Activated T-cell treated with anti-CD3 and anti-CD28 coated beads, Interleukin-2, amount 50 U/mL, for 24 hours (primary cell): ENCODE results near the gene HSPA9.

Source experiments
- DNase-seq: peaks from one replicate; pipeline ENCODE4 v3.0.0-alpha.2; 2020
- H3K27ac Mint-ChIP-seq: 2 replicates; pipeline ENCODE4 v1.8.0; 2020; ENCODE audit warnings: mild to moderate bottlenecking, mixed read lengths
- H3K27me3 Mint-ChIP-seq: 2 replicates; pipeline ENCODE4 v1.8.0; 2020; ENCODE audit warnings: mixed read lengths
- H3K36me3 Mint-ChIP-seq: 2 replicates; pipeline ENCODE4 v1.8.0; 2020; ENCODE audit warnings: low read depth, mixed read lengths
- H3K4me1 Mint-ChIP-seq: 2 replicates; pipeline ENCODE4 v1.8.0; 2020; ENCODE audit warnings: low read depth, mixed read lengths
- H3K4me3 Mint-ChIP-seq: 2 replicates; pipeline ENCODE4 v1.8.0; 2020; ENCODE audit warnings: mild to moderate bottlenecking, moderate library complexity, mixed read lengths
- H3K9me3 Mint-ChIP-seq: 2 replicates; pipeline ENCODE4 v1.8.0; 2020; ENCODE audit warnings: mixed read lengths

Gene HSPA9

DNA sequence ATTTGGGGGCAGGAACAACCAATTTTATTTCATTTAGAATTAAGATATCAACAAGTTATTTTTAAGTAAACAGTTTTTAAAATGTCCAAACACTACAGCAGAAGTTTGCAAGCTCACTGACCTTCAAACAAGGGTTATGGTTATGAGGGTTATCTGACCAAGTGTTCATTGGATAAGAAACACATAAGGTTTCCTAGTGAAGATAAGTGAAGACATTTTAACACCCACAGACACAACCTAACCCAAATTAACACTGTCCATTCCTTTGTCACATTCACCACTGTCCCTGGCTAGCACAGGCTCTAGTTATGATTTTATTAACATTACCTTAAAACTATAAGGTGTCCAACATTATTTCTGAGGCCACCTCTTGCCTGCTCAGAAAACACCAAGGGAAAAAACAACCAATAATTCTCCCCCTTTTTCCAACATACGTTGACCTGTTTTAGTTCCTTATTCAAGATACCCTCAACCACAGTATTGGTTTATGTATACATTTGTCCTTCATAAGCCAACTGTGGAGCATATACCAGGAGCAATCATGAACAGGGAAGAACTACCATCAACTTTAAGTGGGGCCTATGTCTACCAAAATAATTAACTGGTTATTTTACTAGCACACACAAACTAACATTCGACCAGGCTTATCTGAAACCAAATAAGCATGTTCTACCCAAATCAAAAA is 36.1 kb downstream of the HSPA9 start:
- peaks cover 63% of the 10 kb centered on the region for H3K4me1 Mint-ChIP-seq
- H3K4me3 Mint-ChIP-seq = peak overlapping the region; percentile 15

DNA sequence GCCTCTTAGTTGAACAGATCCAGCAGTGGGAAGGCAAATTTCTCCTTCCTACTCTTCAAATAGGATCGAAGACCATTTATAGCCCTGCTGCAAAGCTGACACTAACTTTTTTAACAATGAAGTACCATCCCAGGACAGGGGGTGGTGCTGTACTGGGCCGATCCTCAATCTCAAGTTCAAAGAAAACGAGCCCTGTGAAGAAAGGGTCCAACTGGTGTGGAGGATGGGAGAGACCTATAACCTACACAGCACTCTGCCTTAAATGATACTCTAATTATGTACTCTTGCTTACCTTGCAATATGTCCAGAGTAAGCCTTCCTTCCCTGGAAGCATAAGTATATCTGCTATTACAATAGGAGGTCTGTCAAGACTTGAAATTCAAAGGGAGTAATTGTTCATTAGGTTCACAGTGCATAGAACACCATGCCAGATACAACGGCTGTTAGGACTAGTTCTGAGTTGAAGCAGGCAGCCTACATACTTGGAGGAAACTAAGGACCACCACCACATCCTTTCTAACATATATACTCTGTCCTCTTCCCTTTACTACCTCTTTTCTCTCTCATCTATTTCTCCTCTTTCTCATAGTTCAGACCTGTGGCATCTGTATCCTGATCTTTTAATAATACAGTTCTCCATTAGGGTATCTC is 38.4 kb downstream of the HSPA9 start:
- peaks cover 77% of the 10 kb centered on the region for H3K4me1 Mint-ChIP-seq
- H3K27me3 Mint-ChIP-seq = no peaks in the 10 kb centered on the region
- H3K27ac Mint-ChIP-seq = peak overlapping the region; percentile 67
- DNase-seq = no peak
- H3K36me3 Mint-ChIP-seq = peaks cover 90% of the 10 kb centered on the region
- no peak overlapping the region for H3K4me3 Mint-ChIP-seq
- H3K9me3 Mint-ChIP-seq = no peaks in the 10 kb centered on the region

More for the DNA sequence above, 36.1 kb downstream of the HSPA9 start:
- no peak for DNase-seq
- H3K27me3 Mint-ChIP-seq = no peaks in the 10 kb centered on the region
- H3K27ac Mint-ChIP-seq = peak overlapping the region; percentile 64
- H3K9me3 Mint-ChIP-seq = no peaks in the 10 kb centered on the region
- peaks cover 88% of the 10 kb centered on the region for H3K36me3 Mint-ChIP-seq

DNA sequence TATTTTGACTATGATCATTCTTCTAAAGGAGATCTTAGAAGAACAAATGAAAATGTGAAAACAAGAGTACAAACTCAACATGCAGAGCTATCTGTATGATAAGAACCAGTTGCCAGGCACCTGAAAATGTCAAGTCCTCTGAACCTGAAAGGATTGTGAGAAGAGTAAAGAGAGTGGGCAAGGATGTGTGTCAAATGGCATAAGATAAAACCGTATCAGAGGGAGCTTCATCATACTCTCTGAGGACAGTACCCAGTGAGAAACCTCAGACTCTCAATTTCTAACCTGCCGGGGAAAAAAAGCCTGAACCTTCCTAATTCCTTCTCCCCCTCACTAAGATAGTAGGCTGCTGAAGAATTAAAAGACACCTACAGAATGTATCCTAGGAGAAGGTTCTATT is 39.0 kb downstream of the HSPA9 start:
- H3K4me1 Mint-ChIP-seq = peaks cover 76% of the 10 kb centered on the region
- no peak overlapping the region for H3K4me3 Mint-ChIP-seq
- H3K27me3 Mint-ChIP-seq = no peaks in the 10 kb centered on the region

DNA sequence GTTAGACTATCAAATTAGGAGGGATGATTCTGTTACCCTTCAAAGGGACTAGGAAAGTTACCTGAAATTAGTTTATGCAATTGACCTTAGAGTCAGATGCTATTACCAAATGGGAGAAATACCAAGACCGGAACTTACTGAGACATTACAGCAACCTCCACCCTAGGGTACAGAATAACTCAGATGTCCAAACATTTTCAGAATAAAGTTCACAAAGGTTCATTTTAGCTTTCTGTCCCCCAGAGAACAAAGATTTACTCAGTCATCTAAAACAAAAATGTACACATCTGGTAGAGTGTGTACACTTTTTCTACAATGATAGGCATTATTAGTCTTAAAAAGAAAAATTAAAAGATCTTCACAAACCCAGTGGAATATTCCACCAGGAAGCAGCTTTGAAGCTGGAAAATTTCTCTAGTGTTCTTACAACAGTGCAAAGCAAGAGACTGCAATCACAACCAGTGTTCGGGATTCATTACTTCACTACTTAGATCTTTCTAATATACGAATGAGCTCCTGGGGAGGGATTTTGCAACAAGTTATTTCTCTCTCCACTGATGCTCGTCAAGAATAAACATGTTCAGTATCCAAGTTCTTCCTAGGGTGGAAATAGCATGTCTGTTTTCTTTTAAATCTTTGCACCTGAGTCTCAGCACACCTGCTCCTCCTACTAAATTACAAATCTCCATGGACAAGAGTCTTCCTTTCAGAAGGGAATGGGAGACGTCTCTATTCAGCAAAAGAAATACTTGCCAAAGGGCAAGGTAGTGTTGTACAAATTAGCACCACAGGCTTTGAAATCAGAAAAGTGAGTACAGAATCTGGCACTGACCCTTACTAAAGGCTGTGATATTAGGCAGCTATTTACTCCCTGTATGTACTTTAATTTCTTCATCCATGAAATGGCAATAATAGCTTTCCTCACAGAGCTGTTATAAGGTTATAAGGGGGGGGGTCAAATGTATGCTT is 40.9 kb downstream of the HSPA9 start:
- peaks cover 89% of the 10 kb centered on the region for H3K36me3 Mint-ChIP-seq
- H3K4me3 Mint-ChIP-seq = no peak overlapping the region
- peak overlapping the region; percentile 61 for H3K27ac Mint-ChIP-seq
- peaks cover 70% of the 10 kb centered on the region for H3K4me1 Mint-ChIP-seq
- H3K9me3 Mint-ChIP-seq = no peaks in the 10 kb centered on the region
- no peaks in the 10 kb centered on the region for H3K27me3 Mint-ChIP-seq
- no peak for DNase-seq

More for the DNA sequence above, 39.0 kb downstream of the HSPA9 start:
- Mint-ChIP-seq H3K9me3 (no peaks in the 10 kb centered on the region), H3K27ac (peak overlapping the region; percentile 61), H3K36me3 (peaks cover 89% of the 10 kb centered on the region)
- no peak for DNase-seq

DNA sequence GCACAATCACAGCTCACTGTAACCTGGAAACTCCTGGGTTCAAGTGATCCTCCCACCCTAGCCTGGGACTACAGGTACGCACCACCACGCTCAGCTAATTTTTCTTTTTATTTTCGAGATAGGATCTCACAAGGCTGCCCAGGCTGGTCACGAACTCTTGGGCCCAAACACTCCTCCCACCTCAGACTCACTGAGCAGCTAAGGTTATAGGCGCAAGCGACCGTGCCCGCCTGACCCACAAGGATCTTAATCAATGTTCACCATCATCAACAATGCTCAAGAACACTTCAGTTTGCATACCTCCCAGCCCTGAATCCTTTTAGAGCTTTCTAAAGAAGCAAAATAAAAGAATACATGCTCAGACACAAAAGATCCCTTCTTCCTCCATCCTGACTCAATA is 45.4 kb downstream of the HSPA9 start:
- H3K27ac Mint-ChIP-seq = peak overlapping the region; percentile 37
- peaks cover 94% of the 10 kb centered on the region for H3K36me3 Mint-ChIP-seq
- H3K9me3 Mint-ChIP-seq = no peaks in the 10 kb centered on the region
- no peak for DNase-seq
- H3K4me3 Mint-ChIP-seq = no peak overlapping the region
- H3K4me1 Mint-ChIP-seq = peaks cover 72% of the 10 kb centered on the region
- H3K27me3 Mint-ChIP-seq = no peaks in the 10 kb centered on the region

DNA sequence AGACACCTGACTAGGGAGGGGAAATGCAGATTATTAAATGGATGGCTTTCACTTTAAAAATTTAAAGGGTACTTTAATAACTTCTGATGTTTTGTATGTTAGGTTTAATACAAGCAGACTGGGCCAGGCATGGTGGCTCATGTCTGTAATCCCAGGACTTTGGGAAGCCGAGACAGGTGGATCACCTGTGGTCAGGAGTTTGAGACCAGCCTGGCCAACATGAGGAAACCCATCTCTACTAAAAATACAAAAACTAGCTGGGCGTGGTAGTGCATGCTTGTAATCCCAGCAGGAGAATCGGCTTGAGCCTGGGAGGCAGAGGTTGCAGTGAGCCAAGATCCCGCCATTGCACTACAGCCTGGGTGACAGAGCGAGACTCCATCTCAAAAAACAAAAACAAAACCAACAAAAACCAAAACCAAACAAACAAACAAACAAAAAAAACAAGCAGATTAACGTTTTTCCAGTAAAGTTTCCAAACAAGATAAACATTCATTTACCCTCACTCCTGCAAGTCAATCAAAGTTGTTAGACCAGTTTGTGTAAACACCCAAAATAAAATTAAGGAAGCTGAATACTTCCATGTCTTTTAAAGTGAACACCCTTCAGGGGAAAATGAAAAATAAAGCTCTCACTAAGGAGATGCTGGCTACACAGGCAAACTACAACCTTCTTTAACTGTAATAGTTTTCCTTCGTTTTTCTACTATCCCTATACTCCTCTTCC is 46.3 kb downstream of the HSPA9 start:
- Mint-ChIP-seq H3K27me3 (no peaks in the 10 kb centered on the region), H3K9me3 (no peaks in the 10 kb centered on the region), H3K4me1 (peaks cover 65% of the 10 kb centered on the region), H3K27ac (no peak overlapping the region), H3K4me3 (no peak overlapping the region), H3K36me3 (peaks cover 92% of the 10 kb centered on the region)
- DNase-seq = no peak

DNA sequence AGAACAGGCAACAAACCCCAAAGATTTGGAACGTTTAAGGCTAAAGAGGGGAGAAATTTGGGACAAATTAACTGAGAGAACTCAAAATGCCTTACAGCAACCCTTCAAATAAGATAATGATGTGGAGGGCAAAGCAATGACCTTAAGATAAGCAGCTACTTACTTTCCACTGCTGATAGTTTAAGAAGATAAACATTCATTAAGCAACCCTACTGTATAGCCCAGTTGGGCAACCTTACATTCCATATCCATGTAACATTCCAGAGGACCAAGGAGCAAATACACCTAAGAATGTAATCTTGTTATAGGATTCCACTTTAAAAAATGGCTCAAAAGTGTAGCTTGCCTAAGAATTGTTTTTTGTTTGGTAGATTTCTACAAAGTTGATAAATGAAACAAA is 47.0 kb downstream of the HSPA9 start:
- H3K36me3 Mint-ChIP-seq = peaks cover 92% of the 10 kb centered on the region
- no peak overlapping the region for H3K4me3 Mint-ChIP-seq
- no peak overlapping the region for H3K27ac Mint-ChIP-seq
- H3K9me3 Mint-ChIP-seq = no peaks in the 10 kb centered on the region
- no peak for DNase-seq
- no peaks in the 10 kb centered on the region for H3K27me3 Mint-ChIP-seq
- H3K4me1 Mint-ChIP-seq = peaks cover 62% of the 10 kb centered on the region

DNA sequence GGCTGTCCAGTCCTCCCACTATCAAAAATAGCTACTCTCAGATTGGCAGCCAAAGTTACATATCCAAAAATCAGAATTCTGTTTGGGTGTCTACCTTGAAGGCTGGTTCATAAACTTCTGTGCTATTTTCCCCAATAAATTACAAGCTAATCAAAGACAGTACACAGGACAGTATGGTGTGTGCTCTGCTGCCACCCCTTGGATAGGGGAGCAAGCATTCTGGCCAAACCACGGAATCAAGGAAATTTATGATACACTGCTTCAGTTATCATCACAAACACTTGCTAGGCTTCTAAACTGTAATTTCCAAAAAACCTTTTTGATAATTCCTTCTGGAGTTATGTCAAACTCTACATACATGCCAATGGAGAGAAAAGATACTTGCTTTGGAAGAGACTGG is 48.0 kb downstream of the HSPA9 start:
- H3K27ac Mint-ChIP-seq = peak overlapping the region; percentile 54
- H3K27me3 Mint-ChIP-seq = no peaks in the 10 kb centered on the region
- H3K9me3 Mint-ChIP-seq = no peaks in the 10 kb centered on the region
- H3K4me3 Mint-ChIP-seq = no peak overlapping the region
- H3K36me3 Mint-ChIP-seq = peaks cover 92% of the 10 kb centered on the region
- H3K4me1 Mint-ChIP-seq = peaks cover 54% of the 10 kb centered on the region
- no peak for DNase-seq

DNA sequence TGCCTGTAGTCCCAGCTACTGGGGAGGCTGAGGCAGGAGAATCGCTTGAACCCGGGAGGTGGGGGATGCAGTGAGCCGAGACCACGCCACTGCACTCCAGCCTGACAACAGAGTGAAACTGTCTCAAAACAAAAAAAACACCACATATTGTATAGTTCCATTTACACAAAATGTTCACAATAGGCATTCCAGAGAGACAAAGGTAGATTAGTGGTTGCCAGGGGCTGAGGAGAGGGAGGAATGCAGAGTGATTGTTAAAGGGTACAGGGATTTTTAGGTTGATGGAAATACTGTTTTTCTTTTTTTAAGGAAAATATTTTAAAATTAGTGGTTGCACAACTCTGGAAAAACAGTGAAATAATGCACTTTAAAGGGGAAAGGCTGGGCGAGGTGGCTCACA is 51.8 kb downstream of the HSPA9 start:
- H3K4me3 Mint-ChIP-seq = no peak overlapping the region
- H3K9me3 Mint-ChIP-seq = no peaks in the 10 kb centered on the region
- peaks cover 40% of the 10 kb centered on the region for H3K4me1 Mint-ChIP-seq
- peaks cover 86% of the 10 kb centered on the region for H3K36me3 Mint-ChIP-seq
- DNase-seq = no peak
- H3K27ac Mint-ChIP-seq = no peak overlapping the region
- H3K27me3 Mint-ChIP-seq = no peaks in the 10 kb centered on the region

DNA sequence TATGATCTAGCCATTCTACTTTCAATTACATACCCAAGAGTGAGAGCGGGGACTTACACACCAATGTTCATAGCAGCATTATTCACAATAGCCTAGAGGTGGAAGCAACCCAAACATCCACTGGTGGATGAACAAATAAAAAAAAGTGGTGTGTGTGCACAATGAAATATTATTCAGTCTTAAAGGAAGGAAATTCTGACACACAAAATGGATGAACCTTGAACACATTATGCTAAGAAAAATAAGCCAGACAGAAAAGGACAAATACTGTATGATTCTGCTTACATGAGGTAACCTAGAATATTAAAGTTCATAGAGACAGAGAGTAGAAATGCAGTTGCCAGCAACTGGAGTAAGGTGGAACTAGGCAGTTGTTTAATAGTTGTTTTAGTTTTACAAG is 54.2 kb downstream of the HSPA9 start:
- DNase-seq = no peak
- no peak overlapping the region for H3K4me3 Mint-ChIP-seq
- no peaks in the 10 kb centered on the region for H3K9me3 Mint-ChIP-seq
- peaks cover 86% of the 10 kb centered on the region for H3K36me3 Mint-ChIP-seq
- no peaks in the 10 kb centered on the region for H3K27me3 Mint-ChIP-seq
- peak overlapping the region; percentile 81 for H3K27ac Mint-ChIP-seq
- H3K4me1 Mint-ChIP-seq = peaks cover 23% of the 10 kb centered on the region

DNA sequence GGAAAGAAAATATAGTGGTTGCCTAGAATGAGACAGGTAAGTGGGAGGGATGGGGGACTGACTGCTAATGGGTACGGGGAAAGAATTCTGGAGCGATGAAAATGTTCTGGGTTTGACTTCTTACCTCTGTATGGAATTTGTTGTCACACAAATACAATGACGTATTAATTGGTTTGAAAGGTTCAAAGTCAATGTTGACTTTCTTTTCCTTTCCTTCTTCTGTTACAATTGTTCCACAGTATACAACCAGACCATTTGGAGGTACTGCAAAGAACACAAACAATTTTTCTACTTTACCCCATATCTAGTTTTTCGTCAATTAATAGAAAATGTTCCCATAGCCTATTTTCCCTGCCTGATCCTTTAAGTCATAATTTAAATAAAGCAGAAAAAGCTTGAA is 57.8 kb downstream of the HSPA9 start:
- no peaks in the 10 kb centered on the region for H3K9me3 Mint-ChIP-seq
- H3K27ac Mint-ChIP-seq = peak overlapping the region; percentile 26
- no peak for DNase-seq
- peaks cover 90% of the 10 kb centered on the region for H3K36me3 Mint-ChIP-seq
- peaks cover 14% of the 10 kb centered on the region for H3K4me1 Mint-ChIP-seq
- H3K27me3 Mint-ChIP-seq = no peaks in the 10 kb centered on the region
- no peak overlapping the region for H3K4me3 Mint-ChIP-seq

DNA sequence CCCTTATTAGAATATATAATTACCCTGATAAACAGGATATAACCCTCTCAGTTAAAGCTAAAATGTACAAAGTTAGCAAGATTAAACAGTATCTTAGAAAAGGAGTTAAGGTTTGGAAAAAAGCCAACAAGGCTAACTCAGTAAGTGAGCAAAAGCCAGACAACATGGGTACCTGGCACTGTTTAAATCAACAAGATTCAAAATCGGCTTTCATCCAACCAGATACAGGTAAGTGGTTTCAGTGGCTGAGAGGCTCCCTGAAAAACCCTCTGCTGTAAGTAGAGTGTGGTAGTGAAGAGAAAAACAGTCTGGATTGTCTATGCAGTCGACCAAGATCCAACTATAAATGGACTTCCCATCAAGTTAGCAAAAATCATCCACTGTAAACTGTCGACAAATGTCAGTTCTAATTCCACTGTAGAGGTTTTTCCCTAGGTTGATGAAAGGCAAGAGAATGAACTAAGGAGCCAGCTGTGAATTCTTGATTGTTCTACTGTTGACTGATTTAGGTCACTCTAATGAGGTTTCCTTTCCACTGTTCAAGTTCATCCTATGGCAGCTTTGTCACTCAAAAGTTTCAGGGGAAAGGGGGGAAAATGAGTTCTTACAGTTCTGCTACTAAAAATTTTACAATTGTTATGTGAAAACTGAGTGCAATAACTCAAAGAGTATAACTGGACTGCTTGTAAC is 59.5 kb downstream of the HSPA9 start:
- peaks cover 8% of the 10 kb centered on the region for H3K4me1 Mint-ChIP-seq
- no peak overlapping the region for H3K4me3 Mint-ChIP-seq
- no peak for DNase-seq
- no peaks in the 10 kb centered on the region for H3K9me3 Mint-ChIP-seq
- no peak overlapping the region for H3K27ac Mint-ChIP-seq
- H3K27me3 Mint-ChIP-seq = no peaks in the 10 kb centered on the region
- peaks cover 91% of the 10 kb centered on the region for H3K36me3 Mint-ChIP-seq

DNA sequence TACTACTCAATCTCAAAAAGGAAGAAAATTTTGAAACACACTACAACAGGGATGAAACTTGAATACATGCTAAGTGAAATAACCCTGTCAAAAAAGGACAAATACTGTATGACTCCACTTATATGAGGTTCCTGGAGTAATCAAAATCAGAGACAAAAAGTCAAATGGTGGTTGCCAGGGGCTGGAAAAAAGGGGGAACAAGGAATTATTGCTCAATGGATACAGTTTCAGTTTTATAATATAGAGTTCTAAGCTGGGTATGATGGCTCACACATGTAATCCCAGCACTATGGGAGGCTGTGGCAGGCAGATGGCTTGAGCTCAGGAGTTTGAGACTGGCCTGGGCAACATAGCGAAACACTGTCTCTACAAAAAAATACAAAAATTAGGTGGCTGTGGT is 61.2 kb downstream of the HSPA9 start:
- peak overlapping the region; percentile 37 for H3K27ac Mint-ChIP-seq
- H3K4me3 Mint-ChIP-seq = no peak overlapping the region
- H3K9me3 Mint-ChIP-seq = no peaks in the 10 kb centered on the region
- DNase-seq = no peak
- H3K27me3 Mint-ChIP-seq = no peaks in the 10 kb centered on the region
- H3K4me1 Mint-ChIP-seq = peaks cover 4% of the 10 kb centered on the region
- H3K36me3 Mint-ChIP-seq = peaks cover 96% of the 10 kb centered on the region

DNA sequence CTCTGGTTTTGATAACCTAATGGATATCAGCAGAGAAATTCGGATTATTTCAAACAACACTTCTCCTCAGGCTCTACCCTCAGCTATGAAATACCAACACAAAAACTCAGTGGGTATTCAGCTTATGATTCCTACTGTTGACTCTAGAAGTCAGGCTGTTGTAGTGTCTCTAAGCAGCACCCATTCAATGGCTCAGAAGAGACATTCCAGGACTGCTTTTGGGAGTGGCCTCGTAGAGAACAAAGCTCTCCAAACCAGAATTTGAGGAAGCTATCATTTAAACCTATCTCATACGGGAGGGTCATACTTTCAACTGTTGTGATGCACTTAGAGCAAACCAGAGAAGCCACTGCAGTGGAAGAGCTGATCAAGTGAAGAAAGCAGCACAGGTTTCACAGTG is 66.2 kb downstream of the HSPA9 start:
- no peaks in the 10 kb centered on the region for H3K4me1 Mint-ChIP-seq
- no peak overlapping the region for H3K4me3 Mint-ChIP-seq
- peaks cover 94% of the 10 kb centered on the region for H3K36me3 Mint-ChIP-seq
- no peaks in the 10 kb centered on the region for H3K27me3 Mint-ChIP-seq
- H3K27ac Mint-ChIP-seq = peak overlapping the region; percentile 61
- no peaks in the 10 kb centered on the region for H3K9me3 Mint-ChIP-seq
- DNase-seq = no peak
